NB4 (cell line): ENCODE data around the gene ACTR8.

Source experiments
- MYC ChIP-seq: IDR thresholded peaks from 2 replicates; pipeline ENCODE4 v1.6.1; 2011; ENCODE audit warnings: low read depth, low read length
- POLR2A ChIP-seq: IDR thresholded peaks from 2 replicates; pipeline ENCODE4 v1.6.1; 2011; ENCODE audit warnings: mild to moderate bottlenecking; ENCODE audit not compliant: insufficient read length; ENCODE audit errors: extremely low read depth
- TF ChIP-seq, protein P1 (sequence below): IDR thresholded peaks from one replicate; pipeline ENCODE4 v1.5.1; 2012; ENCODE audit warnings: low read depth, low read length

DNA sequence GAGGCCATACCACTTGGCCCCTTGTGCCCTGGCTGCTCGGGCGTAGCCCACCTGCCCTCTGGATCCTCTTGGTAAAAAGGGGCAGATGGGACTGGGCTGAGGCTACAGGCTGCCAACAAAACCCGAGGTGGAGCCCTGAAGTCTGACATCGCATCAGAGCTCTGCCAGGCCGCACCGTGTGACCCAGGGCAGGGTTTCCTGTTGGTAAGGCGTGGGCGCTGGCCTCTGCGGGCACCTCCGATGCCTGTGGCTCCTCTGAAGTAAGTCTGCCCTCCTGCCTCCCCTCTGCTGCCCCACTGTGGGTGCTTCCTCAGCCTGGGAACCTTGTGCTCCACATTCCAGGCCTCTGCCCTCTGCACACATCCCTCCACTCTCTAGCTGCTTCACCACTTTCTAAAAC is 44.6 kb downstream of the ACTR8 start:
- TF ChIP-seq, protein P1, sequence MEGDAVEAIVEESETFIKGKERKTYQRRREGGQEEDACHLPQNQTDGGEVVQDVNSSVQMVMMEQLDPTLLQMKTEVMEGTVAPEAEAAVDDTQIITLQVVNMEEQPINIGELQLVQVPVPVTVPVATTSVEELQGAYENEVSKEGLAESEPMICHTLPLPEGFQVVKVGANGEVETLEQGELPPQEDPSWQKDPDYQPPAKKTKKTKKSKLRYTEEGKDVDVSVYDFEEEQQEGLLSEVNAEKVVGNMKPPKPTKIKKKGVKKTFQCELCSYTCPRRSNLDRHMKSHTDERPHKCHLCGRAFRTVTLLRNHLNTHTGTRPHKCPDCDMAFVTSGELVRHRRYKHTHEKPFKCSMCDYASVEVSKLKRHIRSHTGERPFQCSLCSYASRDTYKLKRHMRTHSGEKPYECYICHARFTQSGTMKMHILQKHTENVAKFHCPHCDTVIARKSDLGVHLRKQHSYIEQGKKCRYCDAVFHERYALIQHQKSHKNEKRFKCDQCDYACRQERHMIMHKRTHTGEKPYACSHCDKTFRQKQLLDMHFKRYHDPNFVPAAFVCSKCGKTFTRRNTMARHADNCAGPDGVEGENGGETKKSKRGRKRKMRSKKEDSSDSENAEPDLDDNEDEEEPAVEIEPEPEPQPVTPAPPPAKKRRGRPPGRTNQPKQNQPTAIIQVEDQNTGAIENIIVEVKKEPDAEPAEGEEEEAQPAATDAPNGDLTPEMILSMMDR = no peak
- no peak for TF ChIP-seq POLR2A
- no peak for TF ChIP-seq MYC
